ENCODE results near the gene PLCB4.

PLCB4 gene

GRCh38 chr20:9286501-9287461 lies 217.9 kb downstream of the PLCB4 start:
- no peak for DNase-seq

DNA sequence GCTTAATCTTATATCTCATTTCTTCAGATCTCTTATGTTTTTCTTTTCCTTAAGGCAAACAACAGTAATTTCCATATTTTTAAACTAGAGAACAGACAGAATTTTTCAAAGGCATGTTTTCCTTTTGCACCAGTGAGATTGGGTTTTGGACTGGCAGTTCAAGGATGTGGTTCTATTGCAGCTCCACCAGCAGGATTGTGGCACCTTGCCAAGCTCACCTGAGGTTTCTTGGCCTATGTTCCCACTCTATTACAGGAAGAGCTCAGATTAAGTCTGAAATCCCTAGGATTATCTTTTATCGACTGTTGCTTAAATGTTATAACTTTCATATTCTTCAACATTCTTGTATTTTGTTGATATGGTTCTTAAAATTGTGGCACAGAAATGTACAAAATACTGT lies 218.9 kb downstream of the PLCB4 start:
- DNase-seq, result no peak

- DNase-seq, result no peak
Observed at GRCh38 chr20:9290331-9290730, 221.4 kb downstream of the PLCB4 start.

DNA sequence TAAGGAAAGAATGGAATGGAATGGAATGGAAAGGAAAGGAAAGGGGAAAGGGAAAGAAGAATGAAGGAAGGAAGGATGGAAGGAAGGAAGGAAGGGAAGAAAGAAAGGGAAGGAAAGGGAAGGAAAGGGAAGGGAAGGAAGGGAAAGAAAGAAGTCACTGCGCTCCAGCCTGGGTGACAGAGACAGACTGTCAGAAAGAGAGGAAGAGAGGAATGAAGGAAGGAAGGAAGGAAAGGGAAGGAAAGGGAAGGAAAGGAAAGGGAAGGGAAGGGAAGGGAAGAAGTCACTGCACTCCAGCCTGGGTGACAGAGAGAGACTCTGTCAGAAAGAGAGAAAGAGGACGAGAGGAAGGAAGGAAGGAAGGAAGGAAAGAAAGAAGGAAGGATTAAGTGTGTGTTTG lies 224.3 kb downstream of the PLCB4 start:
- no peak for DNase-seq

DNA sequence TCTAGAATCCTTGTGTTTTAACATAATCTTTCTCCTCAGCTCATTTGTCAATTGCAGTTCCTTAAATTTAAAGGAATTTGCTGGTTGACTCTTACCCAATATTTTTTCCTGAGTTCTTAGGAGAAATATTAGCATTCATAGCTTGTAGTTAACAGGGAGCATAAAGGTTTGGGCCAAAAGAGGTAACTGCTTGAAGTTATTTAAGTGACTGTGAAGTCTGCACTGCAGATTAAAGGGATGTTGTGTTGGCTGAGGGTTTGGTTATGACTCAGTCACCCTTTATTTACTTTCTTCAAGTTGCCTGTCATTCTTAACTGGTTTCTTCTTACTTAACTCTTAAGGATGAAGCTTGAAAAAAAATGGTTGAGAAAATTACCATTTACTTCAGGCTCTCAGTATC lies 225.2 kb downstream of the PLCB4 start:
- DNase-seq, result no peak

DNA sequence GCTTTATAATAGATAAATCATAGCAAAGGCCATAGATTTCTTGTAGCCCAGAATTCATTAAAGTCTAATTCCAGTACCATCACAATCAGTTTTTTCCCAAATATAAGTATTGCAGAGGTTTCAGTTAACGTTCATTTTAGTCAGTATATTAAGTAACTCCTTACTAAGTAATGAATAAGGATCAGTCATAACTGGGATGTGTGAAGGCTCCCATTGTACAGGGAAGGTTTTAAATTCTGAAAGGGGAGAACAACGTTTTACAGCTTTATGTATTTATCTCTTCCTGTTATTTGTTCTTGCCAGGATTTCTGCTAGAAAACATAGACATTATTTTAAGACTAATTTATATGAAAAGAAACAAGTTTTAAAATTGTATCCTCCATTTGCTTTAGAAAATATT lies 230.0 kb downstream of the PLCB4 start:
- DNase-seq, result no peak

- no peak for DNase-seq
Observed at GRCh38 chr20:9300080-9300479, 231.2 kb downstream of the PLCB4 start.

DNA sequence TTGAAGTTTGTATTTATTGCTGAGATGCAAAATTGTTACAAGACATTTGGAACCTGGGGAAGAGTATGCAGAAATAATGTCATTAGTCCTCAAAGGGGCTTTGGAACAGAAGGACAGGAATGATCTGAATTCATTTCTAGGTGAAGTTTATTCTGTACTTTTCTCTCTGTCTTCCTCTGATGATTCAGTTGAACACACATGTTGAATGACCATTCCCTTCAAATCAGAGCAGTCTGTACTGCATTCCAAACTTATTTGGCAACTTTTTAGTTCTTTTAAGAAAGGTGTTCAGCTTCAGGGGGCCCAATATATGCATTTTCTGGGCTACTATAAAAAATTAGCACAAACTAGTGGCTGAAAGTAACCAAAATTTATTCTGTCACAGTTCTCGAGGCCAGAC lies 231.6 kb downstream of the PLCB4 start:
- DNase-seq, result no peak

GRCh38 chr20:9301129-9302090 lies 232.5 kb downstream of the PLCB4 start:
- peak; percentile 59 for DNase-seq

DNA sequence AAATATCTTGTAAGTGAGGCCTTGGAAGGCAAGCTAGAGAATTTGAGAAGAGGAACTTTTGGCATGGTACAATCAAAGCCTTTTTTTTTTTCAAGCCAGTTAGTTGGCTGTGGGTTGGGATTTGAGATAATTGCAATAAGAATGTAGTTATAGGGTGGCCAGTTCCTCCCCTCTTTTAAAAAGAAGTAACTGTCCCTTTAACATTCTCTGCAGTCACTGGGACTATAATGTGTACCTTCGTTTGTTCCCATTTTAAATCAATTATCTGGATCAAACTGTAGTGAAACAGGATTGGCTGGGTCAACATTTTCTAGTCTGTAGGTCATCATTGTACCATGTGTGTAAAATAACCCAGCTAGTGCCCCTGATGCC lies 233.2 kb downstream of the PLCB4 start:
- DNase-seq, result no peak

DNA sequence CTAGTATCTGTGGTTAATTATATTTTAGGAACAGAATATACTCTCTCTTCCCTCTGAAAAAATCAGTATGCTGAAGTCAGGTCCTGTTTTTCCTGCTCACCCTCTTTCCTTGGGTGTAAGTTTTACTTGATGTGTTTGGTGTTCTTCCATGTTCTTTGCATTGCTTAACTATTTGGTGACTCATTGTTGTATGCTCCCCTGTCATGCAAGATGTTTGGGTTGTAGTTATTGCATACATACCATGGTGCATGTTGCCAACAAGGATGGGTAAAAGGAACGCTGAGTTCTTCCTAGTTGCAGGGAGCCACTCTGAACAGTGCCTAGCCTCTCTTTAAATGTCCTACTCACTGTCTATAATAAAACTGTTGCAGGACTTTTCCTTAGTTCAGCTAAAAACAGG lies 237.6 kb downstream of the PLCB4 start:
- no peak for DNase-seq

DNA sequence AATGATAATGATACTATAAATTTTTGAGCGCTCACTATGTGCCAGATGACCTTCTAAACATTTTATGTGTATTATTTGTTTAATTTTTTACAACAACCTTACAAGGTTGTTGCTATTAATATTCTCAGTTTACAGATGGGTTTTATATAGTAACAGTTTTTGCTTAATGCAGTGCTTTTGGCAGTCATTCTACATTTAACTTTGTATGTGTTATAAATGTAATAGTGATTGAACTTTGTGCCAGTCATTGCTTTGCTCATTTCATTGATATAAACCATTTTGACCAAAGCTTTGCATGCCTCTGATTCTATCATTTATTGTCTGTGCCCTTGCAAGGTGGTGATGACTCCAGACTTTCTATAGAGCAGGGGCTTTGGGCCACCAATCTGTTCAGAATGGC lies 239.2 kb downstream of the PLCB4 start:
- DNase-seq, result no peak

- no peak for DNase-seq
Observed at GRCh38 chr20:9311132-9311531, 242.2 kb downstream of the PLCB4 start.

- DNase-seq, result no peak
Observed at GRCh38 chr20:9319687-9320384, 250.9 kb downstream of the PLCB4 start.

GRCh38 chr20:9321007-9321406 lies 252.1 kb downstream of the PLCB4 start:
- no peak for DNase-seq

DNA sequence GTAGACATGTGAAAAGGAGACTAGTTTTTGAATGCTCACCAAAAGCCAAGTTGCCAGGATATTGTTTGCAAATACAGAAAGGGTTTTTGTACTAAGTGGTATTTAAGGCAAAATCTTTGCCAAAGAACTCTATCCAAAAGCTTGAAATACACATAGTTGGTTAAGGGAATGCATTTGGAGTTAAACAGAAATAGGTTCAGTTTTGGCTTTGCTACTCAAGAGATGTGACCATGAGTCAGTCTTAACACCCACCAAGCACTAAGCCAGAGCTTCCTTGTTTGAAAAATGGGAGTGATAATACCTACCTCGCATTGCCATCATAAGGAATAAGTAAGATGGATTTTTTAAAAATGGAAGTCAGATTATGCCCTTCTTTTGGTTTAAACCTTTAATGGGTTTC lies 253.8 kb downstream of the PLCB4 start:
- no peak for DNase-seq

- DNase-seq, result no peak
Observed at GRCh38 chr20:9323622-9324021, 254.7 kb downstream of the PLCB4 start.

GRCh38 chr20:9329355-9330101 lies 260.6 kb downstream of the PLCB4 start:
- no peak for DNase-seq

DNA sequence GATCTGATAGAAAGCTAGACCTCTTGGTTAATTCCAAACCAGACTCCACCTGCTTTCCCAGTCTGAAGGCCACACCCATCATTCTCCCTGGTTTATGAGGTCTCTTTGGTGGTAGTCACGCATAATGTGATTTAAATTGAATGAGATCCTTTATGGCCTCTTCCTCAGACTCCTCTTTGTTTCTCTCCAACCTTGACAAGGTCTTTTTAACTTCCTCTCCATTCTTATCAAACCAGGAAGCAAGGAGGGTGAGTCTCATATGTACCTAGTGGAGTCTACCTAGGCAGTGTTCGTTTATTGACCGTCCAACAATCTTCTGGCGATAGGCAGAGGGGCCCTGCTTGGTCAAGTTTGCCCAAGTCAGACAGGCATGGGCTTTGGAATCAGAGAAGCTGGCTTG lies 261.3 kb downstream of the PLCB4 start:
- DNase-seq, result no peak

DNA sequence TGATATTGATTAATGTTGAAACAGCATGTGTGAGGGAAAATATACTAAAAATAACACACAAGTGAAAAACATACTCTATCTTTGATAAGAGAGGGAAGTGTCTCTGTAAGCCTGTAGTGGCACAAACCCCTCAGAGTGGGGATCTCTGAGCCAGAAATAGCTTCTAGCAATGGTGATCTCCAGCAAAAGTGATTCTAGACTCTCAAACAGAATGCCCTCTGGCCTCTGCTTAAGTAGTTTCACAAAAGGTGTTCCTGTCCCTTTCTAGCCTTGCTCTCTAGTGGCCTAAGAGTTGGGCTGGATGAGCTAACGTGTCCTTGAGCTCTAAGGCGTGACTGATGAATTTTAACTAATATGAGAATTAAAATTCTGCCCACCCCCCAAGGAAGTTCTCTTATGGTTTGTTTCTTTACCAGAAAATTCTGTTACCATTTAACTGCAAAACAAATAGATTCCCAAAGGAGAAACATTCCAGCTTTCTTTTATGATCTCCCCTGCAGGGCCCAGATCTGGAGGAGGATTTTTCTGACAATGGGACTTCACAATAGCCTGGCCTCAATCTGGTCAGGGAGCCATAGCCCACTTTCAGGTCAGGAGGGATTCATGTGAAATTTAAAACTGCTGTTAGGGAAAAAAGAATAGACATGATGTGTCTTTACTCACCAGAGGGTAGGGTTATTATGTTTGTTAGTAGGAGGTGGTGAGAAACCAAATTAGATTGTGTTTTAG lies 263.0 kb downstream of the PLCB4 start:
- DNase-seq, result no peak

- no peak for DNase-seq
Observed at GRCh38 chr20:9332791-9333479, 264.0 kb downstream of the PLCB4 start.
